H1 (cell line): ENCODE data around the gene PLEKHA4. TPM values are rescaled to one million over a fixed set of nuclear protein-coding genes. Genes with fewer than 3 reads are reported as not detected.

Experiments used
- CTCF ChIA-PET: fragments of 300-600 bp; sonication (Branson Sonifier 250); formaldehyde crosslinking; loops from one replicate; lab custom pipeline; 2021; ENCODE audit not compliant: partially characterized antibody; lab: Charles Lee
- POLR2A ChIA-PET: fragments of 300-600 bp; sonication (Branson Sonifier 250); formaldehyde crosslinking; loops from one replicate; lab custom pipeline; 2021; ENCODE audit warnings: inconsistent platforms; ENCODE audit not compliant: partially characterized antibody; lab: Charles Lee
- DNase-seq, 2 experiments: peaks; one replicate each; pipeline versions ENCODE4 v3.0.0 to v3.0.0-alpha.2; 2010 to 2022; ENCODE audit warnings: low spot score in 2 of 2, low read depth in 1 of 2, mixed read lengths in 1 of 2
- FAIRE-seq: peaks from 2 replicates; lab custom pipeline; 2011; peaks lifted over from hg19 to GRCh38; lab: Jason Lieb, UNC
- H2AFZ ChIP-seq: 2 replicates; pipeline ENCODE4 v1.8.1; 2012; ENCODE audit warnings: low read length, inconsistent platforms
- H2AK5ac ChIP-seq: 2 replicates; pipeline ENCODE4 v1.6.1; 2013; ENCODE audit warnings: low read depth, low read length
- H2BK120ac ChIP-seq: replicated peaks from 2 replicates; pipeline ENCODE3; 2013; ENCODE audit warnings: low read depth, low read length, inconsistent platforms
- H2BK12ac ChIP-seq: 2 replicates; pipeline ENCODE4 v1.6.1; 2013; ENCODE audit warnings: low read depth, low read length
- H2BK15ac ChIP-seq: 2 replicates; pipeline ENCODE4 v1.6.1; 2013; ENCODE audit warnings: low read length
- H2BK20ac ChIP-seq: 2 replicates; pipeline ENCODE4 v1.6.1; 2013; ENCODE audit warnings: low read length
- H2BK5ac ChIP-seq: 2 replicates; pipeline ENCODE4 v1.6.1; 2013; ENCODE audit warnings: low read depth, low read length
- H3K14ac ChIP-seq: 2 replicates; pipeline ENCODE4 v1.6.1; 2013; ENCODE audit warnings: inconsistent platforms; ENCODE audit not compliant: insufficient read length
- H3K18ac ChIP-seq: 2 replicates; pipeline ENCODE4 v1.6.1; 2013; ENCODE audit warnings: low read length; ENCODE audit errors: extremely low read depth
- H3K23ac ChIP-seq: 2 replicates; pipeline ENCODE4 v1.6.1; 2013; ENCODE audit warnings: inconsistent platforms; ENCODE audit not compliant: insufficient read length
- H3K23me2 ChIP-seq: 2 replicates; pipeline ENCODE4 v1.6.1; 2013; ENCODE audit warnings: low read depth, low read length
- H3K27ac ChIP-seq: 2 replicates; pipeline ENCODE4 v1.6.1; 2011; ENCODE audit warnings: low read depth, low read length, inconsistent platforms
- H3K27me3 ChIP-seq, 4 experiments: replicated peaks in 1 of 4; 1 replicate in 1 of 4; 2 replicates in 3 of 4; pipeline versions ENCODE4 v1.6.1 to v1.8.1; 2011 to 2013; ENCODE audit warnings: low read length in 3 of 4, mild to moderate bottlenecking in 3 of 4, inconsistent platforms in 2 of 4, mixed read lengths in 2 of 4, moderate library complexity in 1 of 4; ENCODE audit not compliant: control insufficient read depth in 3 of 4, insufficient read depth in 3 of 4; ENCODE audit errors: extremely low read depth in 1 of 4
- H3K36me3 ChIP-seq, 4 experiments: 2 replicates each; pipeline versions ENCODE4 v1.6.1 to v1.8.1; 2011 to 2013; ENCODE audit warnings: mild to moderate bottlenecking in 4 of 4, low read length in 3 of 4, moderate library complexity in 2 of 4, control low read depth in 1 of 4, inconsistent platforms in 1 of 4; ENCODE audit not compliant: insufficient read depth in 4 of 4, control insufficient read depth in 2 of 4
- H3K4ac ChIP-seq: replicated peaks from 2 replicates; pipeline ENCODE3; 2013; ENCODE audit warnings: low read length, low read depth, mixed read lengths, inconsistent platforms; ENCODE audit not compliant: insufficient read length
- H3K4me1 ChIP-seq, 4 experiments: replicated peaks in 1 of 4; 1 replicate in 1 of 4; 2 replicates in 3 of 4; pipeline versions ENCODE4 v1.6.1 to v1.8.1; 2011 to 2013; ENCODE audit warnings: low read length in 3 of 4, inconsistent platforms in 2 of 4, mixed read lengths in 1 of 4; ENCODE audit not compliant: insufficient read depth in 4 of 4, control insufficient read depth in 3 of 4
- H3K4me2 ChIP-seq, 2 experiments: 2 replicates each; pipeline versions ENCODE4 v1.6.1 to v1.8.1; 2011 to 2013; ENCODE audit warnings: low read depth in 2 of 2, low read length in 2 of 2, control low read depth in 1 of 2, inconsistent platforms in 1 of 2, mild to moderate bottlenecking in 1 of 2; ENCODE audit not compliant: insufficient read depth in 1 of 2
- H3K4me3 ChIP-seq, 4 experiments: fragments of 200-600, 300-600 bp in 1 of 4; sonication (generic), shearing (Covaris generic), sonication (Bioruptor Twin) in 1 of 4; 2 replicates each; pipeline versions ENCODE4 v1.5.1 to v1.8.1; 2011 to 2016; ENCODE audit warnings: low read length in 4 of 4, low read depth in 3 of 4, control low read depth in 2 of 4, inconsistent platforms in 2 of 4, mild to moderate bottlenecking in 2 of 4, mixed read lengths in 1 of 4, moderate library complexity in 1 of 4; ENCODE audit not compliant: insufficient read depth in 2 of 4; ENCODE audit errors: extremely low read depth in 1 of 4
- H3K56ac ChIP-seq: replicated peaks from 2 replicates; pipeline ENCODE3; 2013; ENCODE audit warnings: low read depth, mild to moderate bottlenecking, mixed read lengths, low read length, inconsistent platforms; ENCODE audit not compliant: insufficient read length
- H3K79me1 ChIP-seq: 2 replicates; pipeline ENCODE4 v1.6.1; 2013; ENCODE audit warnings: low read depth, low read length, control low read depth
- H3K79me2 ChIP-seq, 2 experiments: 2 replicates each; pipeline versions ENCODE4 v1.6.1 to v1.8.1; 2012 to 2013; ENCODE audit warnings: low read length in 2 of 2, mild to moderate bottlenecking in 2 of 2, inconsistent platforms in 1 of 2; ENCODE audit not compliant: insufficient read depth in 2 of 2, control insufficient read depth in 1 of 2
- H3K9ac ChIP-seq, 4 experiments: replicated peaks in 1 of 4; 1 replicate in 1 of 4; 2 replicates in 3 of 4; pipeline versions ENCODE4 v1.6.1 to v1.8.1; 2011 to 2013; ENCODE audit warnings: low read depth in 3 of 4, low read length in 3 of 4, control low read depth in 2 of 4, mild to moderate bottlenecking in 2 of 4, moderate library complexity in 2 of 4, inconsistent platforms in 1 of 4; ENCODE audit errors: extremely low read depth in 1 of 4
- H3K9me3 ChIP-seq, 2 experiments: 2 replicates each; pipeline versions ENCODE4 v1.6.1 to v1.8.1; 2012 to 2013; ENCODE audit warnings: mild to moderate bottlenecking in 2 of 2, moderate library complexity in 2 of 2, control low read depth in 1 of 2, inconsistent platforms in 1 of 2, low read depth in 1 of 2, low read length in 1 of 2, mixed read lengths in 1 of 2; ENCODE audit not compliant: insufficient read depth in 2 of 2
- H4K20me1 ChIP-seq, 2 experiments: replicated peaks in 1 of 2; 2 replicates each; pipeline versions ENCODE3 to v1.8.1; 2011 to 2013; ENCODE audit warnings: inconsistent platforms in 2 of 2, low read length in 2 of 2, mild to moderate bottlenecking in 1 of 2; ENCODE audit not compliant: insufficient read depth in 2 of 2, control insufficient read depth in 1 of 2
- H4K5ac ChIP-seq: 2 replicates; pipeline ENCODE4 v1.6.1; 2013; ENCODE audit warnings: low read length, low read depth, mixed read lengths, inconsistent platforms; ENCODE audit not compliant: insufficient read length
- H4K8ac ChIP-seq: 2 replicates; pipeline ENCODE4 v1.8.0; 2013; ENCODE audit warnings: mild to moderate bottlenecking, moderate library complexity, low read length, inconsistent platforms; ENCODE audit not compliant: insufficient read depth; ENCODE audit errors: extremely low read depth
- H4K91ac ChIP-seq: replicated peaks from 2 replicates; pipeline ENCODE3; 2013; ENCODE audit warnings: low read length, mixed read lengths, inconsistent platforms; ENCODE audit not compliant: insufficient read length
- BACH1 ChIP-seq: IDR thresholded peaks from 2 replicates; pipeline ENCODE4 v1.6.1; 2012; ENCODE audit warnings: low read length, improper control_type of control experiment
- HDAC2 ChIP-seq, 2 experiments: fragments of 300-600 bp in 1 of 2; sonication (generic) in 1 of 2; IDR thresholded peaks; 2 replicates each; pipeline ENCODE4 v1.6.1; 2011 to 2012; ENCODE audit warnings: low read depth in 2 of 2, low read length in 2 of 2, mild to moderate bottlenecking in 2 of 2, moderate library complexity in 2 of 2, borderline replicate concordance in 1 of 2, inconsistent platforms in 1 of 2
- JUND ChIP-seq: IDR thresholded peaks from 2 replicates; pipeline ENCODE4 v1.6.1; 2011; ENCODE audit warnings: mild to moderate bottlenecking, improper control_type of control experiment, low read length
- SIN3A ChIP-seq, 2 experiments: IDR thresholded peaks in 1 of 2; conservative IDR thresholded peaks in 1 of 2; 2 replicates each; pipeline ENCODE4 v1.6.1; 2011 to 2012; ENCODE audit warnings: low read length in 2 of 2, improper control_type of control experiment in 1 of 2, low read depth in 1 of 2, mild to moderate bottlenecking in 1 of 2
- WGBS, 2 experiments: shearing (Covaris generic) in 1 of 2; methylation state at CpG; one replicate each; pipeline versions ENCODE4 v1.1.6 to v1.1.7; 2013 to 2015; ENCODE audit warnings: low lambda C conversion rate in 2 of 2, mixed read lengths in 2 of 2, inconsistent platforms in 1 of 2, low coverage in 1 of 2, missing lambda C conversion rate in 1 of 2; ENCODE audit not compliant: insufficient replicate concordance in 2 of 2, insufficient coverage in 1 of 2, insufficient read length in 1 of 2; ENCODE audit errors: extremely low coverage in 1 of 2, missing lambda C conversion rate in 1 of 2; 5-methylcytosine and 5-hydroxymethylcytosine counted together
- polyA plus RNA-seq, 7 experiments: library from polyadenylated mRNA; depleted of rRNA in 3 of 7; stranded (reverse) in 5 of 7; unstranded in 2 of 7; fragments of >200 nt in 5 of 7; fragments of 200-250 nt in 2 of 7; gene quantifications; 1 replicate in 5 of 7; 2 replicates in 1 of 7; 4 replicates in 1 of 7; pipeline versions ENCODE4 v1.2.1 to v1.2.3, GENCODE V29; 2011 to 2013; ENCODE audit warnings: missing spikeins in 2 of 7, mixed read lengths in 2 of 7
- total RNA-seq: library from RNA; stranded (reverse); fragmentation: NEBNext Ultra II Directional; extraction: Animal tissue kit (Norgen Biotek cat#: 25700); gene quantifications from 2 replicates; pipeline ENCODE4 v1.2.1, GENCODE V29; 2021
- TF ChIP-seq, protein P1 (sequence below): IDR thresholded peaks from 2 replicates; pipeline ENCODE4 v1.6.1; 2011; ENCODE audit warnings: low read depth, mild to moderate bottlenecking, low read length; ENCODE audit not compliant: insufficient read depth
- TF ChIP-seq, protein P2 (sequence below), 3 experiments: IDR thresholded peaks; 1 replicate in 2 of 3; 2 replicates in 1 of 3; pipeline versions ENCODE4 v1.5.1 to v1.6.1; 2011; ENCODE audit warnings: low read length in 3 of 3, mild to moderate bottlenecking in 3 of 3, inconsistent platforms in 2 of 3, low read depth in 1 of 3, moderate library complexity in 1 of 3; ENCODE audit not compliant: insufficient read depth in 1 of 3; ENCODE audit errors: control extremely low read depth in 1 of 3
- TF ChIP-seq, protein P3 (sequence below): IDR thresholded peaks from 2 replicates; pipeline ENCODE4 v1.6.1; 2011; ENCODE audit warnings: low read length, improper control_type of control experiment

PLEKHA4 gene
- total and polyA plus RNA-seq, 2 of the 8 experiments (the other 6 are each of a cell fraction or from before 2014, with no cell fraction given) = 8.2 to 18.0 TPM

DNA sequence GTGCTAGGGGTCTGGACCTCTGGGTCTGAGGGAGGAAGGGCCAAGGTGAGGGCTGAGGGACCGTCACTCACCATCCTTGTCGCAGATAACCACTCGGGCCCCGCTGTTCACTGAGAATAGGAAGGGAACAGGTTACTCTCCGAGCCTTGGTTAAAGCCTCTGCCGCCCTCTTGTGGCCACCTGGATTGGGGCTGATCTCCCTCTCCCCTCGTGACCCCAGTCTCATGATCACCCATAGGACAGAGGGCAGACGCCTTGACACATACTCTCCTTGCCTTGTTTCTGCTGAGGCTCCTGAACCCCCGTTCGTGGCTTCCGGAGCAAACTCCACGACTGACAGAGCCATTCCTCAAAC, 32.7 kb downstream of the PLEKHA4 start:
- Histone ChIP-seq H3K4ac (no peak overlapping the region), H3K9ac (peak overlapping the region in 2 of 4 experiments; percentile 9 to 14; a peak in 2 of 7 replicates), H3K79me2 (no peaks in the 10 kb centered on the region), H3K18ac (peak overlapping the region; percentile 91), H3K23ac (no peak overlapping the region), H2BK20ac (no peak overlapping the region), H2BK5ac (0 out of 2 replicates have a peak overlapping the region, but pooled peaks have one; percentile 15), H3K79me1 (no peaks in the 10 kb centered on the region), H3K23me2 (peaks cover 11% of the 10 kb centered on the region; the same call in 1 of the 2 replicates), H4K8ac (peak overlapping the region; percentile 97), H4K91ac (peak overlapping the region; percentile 66), H3K4me3 (peak overlapping the region; percentile 42 to 70 (median 53)), H3K4me1 (peaks cover 0 to 2% (median 0%) of the 10 kb centered on the region in 4 experiments; a peak in 2 of 7 replicates), H2BK120ac (peak overlapping the region; percentile 92), H2BK15ac (peak overlapping the region; percentile 6; the same call in 1 of the 2 replicates), H2AK5ac (no peak overlapping the region), H2AFZ (no peak overlapping the region), H4K20me1 (no peaks in the 10 kb centered on the region), H3K14ac (no peak overlapping the region), H3K4me2 (peak overlapping the region; percentile 50 to 76), H2BK12ac (0 out of 2 replicates have a peak overlapping the region, but pooled peaks have one; percentile 6), H3K36me3 (peaks cover 0 to 16% (median 3%) of the 10 kb centered on the region in 4 experiments; a peak in 6 of 8 replicates), H3K56ac (peak overlapping the region; percentile 87), H3K27me3 (no peaks in the 10 kb centered on the region), H4K5ac (peak overlapping the region; percentile 79), H3K27ac (no peak overlapping the region), H3K9me3 (no peaks in the 10 kb centered on the region)
- 5% methylated on average over 12 of the region's 12 CpGs; no CpG with 5 or more reads in 1 of the 2 experiments for WGBS, 2 experiments
- ChIA-PET CTCF (interaction anchor here (0.6 to 3.3 kb wide), 23 partner anchors 9 to 1018 kb away, joined by 3 to 25 read pairs (median 4); partner anchors contain the start of genes BCAT2 and FUT2), POLR2A (interaction anchor here (0.8 to 1.8 kb wide), 5 partner anchors 9 to 191 kb away, joined by 3 to 5 read pairs (median 4); no protein-coding TSS in a partner anchor)
- DNase-seq (peak; percentile 78 to 97), FAIRE-seq (peak; percentile 68)
- TF ChIP-seq HDAC2 (IDR thresholded peaks at IDR 0.05; ENCODE audit: borderline replicate concordance in 1 of 2, low read depth in 2 of 2, low read length in 2 of 2) = 0 out of 4 replicates have a peak, but pooled peaks of 1 of the 2 experiments have one; percentile 29
- TF ChIP-seq SIN3A (conservative IDR thresholded peaks at IDR 0.05 in 1 of 2, IDR thresholded peaks at IDR 0.05 in 1 of 2; ENCODE audit: low read depth in 1 of 2, low read length in 2 of 2) = peak; percentile 29 to 62; a peak in 1 of 4 replicates
- TF ChIP-seq, protein P1, sequence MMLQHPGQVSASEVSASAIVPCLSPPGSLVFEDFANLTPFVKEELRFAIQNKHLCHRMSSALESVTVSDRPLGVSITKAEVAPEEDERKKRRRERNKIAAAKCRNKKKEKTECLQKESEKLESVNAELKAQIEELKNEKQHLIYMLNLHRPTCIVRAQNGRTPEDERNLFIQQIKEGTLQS = peak; percentile 85
- 0 out of 2 replicates have a peak, but pooled peaks have one; percentile 23 for TF ChIP-seq BACH1
- TF ChIP-seq, protein P2, sequence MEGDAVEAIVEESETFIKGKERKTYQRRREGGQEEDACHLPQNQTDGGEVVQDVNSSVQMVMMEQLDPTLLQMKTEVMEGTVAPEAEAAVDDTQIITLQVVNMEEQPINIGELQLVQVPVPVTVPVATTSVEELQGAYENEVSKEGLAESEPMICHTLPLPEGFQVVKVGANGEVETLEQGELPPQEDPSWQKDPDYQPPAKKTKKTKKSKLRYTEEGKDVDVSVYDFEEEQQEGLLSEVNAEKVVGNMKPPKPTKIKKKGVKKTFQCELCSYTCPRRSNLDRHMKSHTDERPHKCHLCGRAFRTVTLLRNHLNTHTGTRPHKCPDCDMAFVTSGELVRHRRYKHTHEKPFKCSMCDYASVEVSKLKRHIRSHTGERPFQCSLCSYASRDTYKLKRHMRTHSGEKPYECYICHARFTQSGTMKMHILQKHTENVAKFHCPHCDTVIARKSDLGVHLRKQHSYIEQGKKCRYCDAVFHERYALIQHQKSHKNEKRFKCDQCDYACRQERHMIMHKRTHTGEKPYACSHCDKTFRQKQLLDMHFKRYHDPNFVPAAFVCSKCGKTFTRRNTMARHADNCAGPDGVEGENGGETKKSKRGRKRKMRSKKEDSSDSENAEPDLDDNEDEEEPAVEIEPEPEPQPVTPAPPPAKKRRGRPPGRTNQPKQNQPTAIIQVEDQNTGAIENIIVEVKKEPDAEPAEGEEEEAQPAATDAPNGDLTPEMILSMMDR (IDR thresholded peaks at IDR 0.05; ENCODE audit: control extremely low read depth in 1 of 3, insufficient read depth in 1 of 3, low read depth in 1 of 3, low read length in 3 of 3) = peak; percentile 84 to 98 (median 93)
- no peak; the same call in 1 of the 2 replicates for TF ChIP-seq JUND
- TF ChIP-seq, protein P3, sequence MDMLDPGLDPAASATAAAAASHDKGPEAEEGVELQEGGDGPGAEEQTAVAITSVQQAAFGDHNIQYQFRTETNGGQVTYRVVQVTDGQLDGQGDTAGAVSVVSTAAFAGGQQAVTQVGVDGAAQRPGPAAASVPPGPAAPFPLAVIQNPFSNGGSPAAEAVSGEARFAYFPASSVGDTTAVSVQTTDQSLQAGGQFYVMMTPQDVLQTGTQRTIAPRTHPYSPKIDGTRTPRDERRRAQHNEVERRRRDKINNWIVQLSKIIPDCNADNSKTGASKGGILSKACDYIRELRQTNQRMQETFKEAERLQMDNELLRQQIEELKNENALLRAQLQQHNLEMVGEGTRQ = peak; percentile 88
